Smooth muscle cell (in vitro differentiated cells): ENCODE results near the gene DNM1. TPM values are rescaled to one million over a fixed set of nuclear protein-coding genes. Genes with fewer than 3 reads are reported as not detected.

Experiments
- DNase-seq: peaks from one replicate; lab custom pipeline; 2025; ENCODE audit not compliant: unreplicated experiment; lab: John Stamatoyannopoulos, UW
- H2AFZ ChIP-seq: fragments of 200-600 bp; sonication (generic); 2 replicates; pipeline ENCODE4 v1.6.0; 2016; ENCODE audit warnings: antibody characterized with exemption, low read depth, mild to moderate bottlenecking
- H3F3A ChIP-seq: fragments of 200-600 bp; sonication (generic); 2 replicates; pipeline ENCODE4 v1.6.0; 2017; ENCODE audit warnings: antibody characterized with exemption, low read depth
- H3K27ac ChIP-seq: fragments of 200-600 bp; sonication (generic); 2 replicates; pipeline ENCODE4 v1.5.1; 2016; ENCODE audit warnings: low read depth, mild to moderate bottlenecking
- H3K27me3 ChIP-seq: fragments of 200-600 bp; sonication (generic); 2 replicates; pipeline ENCODE4 v1.6.1; 2016; ENCODE audit warnings: low read depth, mild to moderate bottlenecking
- H3K36me3 ChIP-seq: fragments of 200-600 bp; sonication (generic); 2 replicates; pipeline ENCODE4 v1.5.1; 2016; ENCODE audit warnings: low read depth
- H3K4me1 ChIP-seq: fragments of 200-600 bp; sonication (generic); 2 replicates; pipeline ENCODE4 v1.5.1; 2016; ENCODE audit warnings: low read depth
- H3K4me2 ChIP-seq: fragments of 200-600 bp; sonication (generic); 2 replicates; pipeline ENCODE4 v1.6.0; 2016; ENCODE audit warnings: mild to moderate bottlenecking
- H3K4me3 ChIP-seq: fragments of 200-600 bp; sonication (generic); 2 replicates; pipeline ENCODE4 v1.5.1; 2016; ENCODE audit warnings: mild to moderate bottlenecking
- H3K79me2 ChIP-seq: fragments of 200-600 bp; sonication (generic); 2 replicates; pipeline ENCODE4 v1.6.0; 2016; ENCODE audit warnings: low read depth, mild to moderate bottlenecking
- H3K9ac ChIP-seq: fragments of 200-600 bp; sonication (generic); 2 replicates; pipeline ENCODE4 v1.6.0; 2016; ENCODE audit warnings: low read depth
- H3K9me3 ChIP-seq: fragments of 200-600 bp; sonication (generic); replicated peaks from 2 replicates; pipeline ENCODE4 v1.5.1; 2016; ENCODE audit warnings: low read depth
- H4K20me1 ChIP-seq: fragments of 200-600 bp; sonication (generic); 2 replicates; pipeline ENCODE4 v1.6.0; 2016; ENCODE audit warnings: low read depth
- WGBS: methylation state at CpG from one replicate; pipeline ENCODE4 v1.1.7; 2016; ENCODE audit warnings: low lambda C conversion rate; 5-methylcytosine and 5-hydroxymethylcytosine counted together
- polyA plus RNA-seq: library from polyadenylated mRNA; unstranded; fragments of >200 nt; fragmentation: Nextera tagmentation; extraction: Ambion mirVana; gene quantifications from 2 replicates; pipeline ENCODE4 v1.2.1, GENCODE V29; 2016
- total RNA-seq: library from RNA; depleted of rRNA; stranded (reverse); fragments of >200 nt; gene quantifications from 2 replicates; pipeline ENCODE4 v1.2.3, GENCODE V29; 2014
- TF ChIP-seq, protein P1 (sequence below): fragments of 200-600 bp; sonication (generic); IDR thresholded peaks from 2 replicates; pipeline ENCODE4 v1.5.1; 2017; ENCODE audit warnings: borderline replicate concordance, mild to moderate bottlenecking, antibody characterized with exemption; ENCODE audit not compliant: insufficient read depth, poor library complexity, severe bottlenecking

DNM1 gene
- total and polyA plus RNA-seq, 2 experiments from 2014 or later = 25.3 to 50.7 TPM

DNA sequence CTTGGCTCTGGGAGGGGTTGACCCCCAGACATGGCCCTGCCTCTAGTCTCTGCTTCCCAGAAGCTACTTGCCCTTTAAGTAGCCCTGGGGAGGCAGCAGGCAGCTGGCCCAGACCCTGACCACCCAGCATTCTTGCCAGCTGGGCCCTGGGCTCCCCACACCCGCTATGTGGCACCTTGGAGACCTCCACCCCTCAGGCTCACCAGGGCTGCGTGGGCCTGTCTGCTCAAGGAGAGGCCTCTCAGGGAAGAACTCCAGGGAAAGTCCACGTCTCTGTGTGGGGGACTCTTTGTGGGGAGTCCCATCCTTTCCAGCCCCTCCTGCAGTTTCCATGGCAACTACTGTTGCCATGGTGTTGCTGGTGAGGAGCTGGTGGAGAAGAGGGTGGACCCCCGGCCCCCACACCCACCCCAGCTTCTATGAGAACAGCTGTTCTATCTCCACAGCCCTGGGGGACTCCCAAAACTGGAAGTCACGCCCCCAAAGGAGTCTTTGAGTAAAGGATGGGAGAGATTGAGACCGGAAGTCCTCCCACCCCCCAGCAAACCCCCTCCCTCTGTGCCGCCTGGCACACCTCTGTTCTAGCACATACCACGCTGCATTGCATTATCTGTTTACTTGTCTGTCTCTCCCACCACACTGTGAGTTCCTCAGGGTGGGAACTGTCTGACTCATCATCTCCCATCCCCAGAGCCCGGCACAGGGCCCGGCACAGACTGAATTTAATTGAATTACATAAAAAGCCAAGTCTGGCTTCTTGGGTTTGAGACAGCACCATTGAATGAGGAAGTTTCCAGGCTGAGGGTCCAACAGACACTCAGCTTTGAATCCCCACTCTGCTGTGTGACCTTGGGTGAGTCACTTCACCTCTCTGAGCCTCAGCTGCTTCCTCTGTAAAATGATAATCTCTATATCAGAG lies 12.6 kb downstream of the DNM1 start:
- no peaks in the 10 kb centered on the region for H3K36me3 ChIP-seq
- H3K4me3 ChIP-seq = no peak overlapping the region
- peaks cover 6% of the 10 kb centered on the region for H3K4me1 ChIP-seq
- H4K20me1 ChIP-seq = peaks cover 12% of the 10 kb centered on the region
- H2AFZ ChIP-seq = no peak overlapping the region
- DNase-seq = no peak
- peak overlapping the region; percentile 59 for H3K27ac ChIP-seq
- WGBS = 53% methylated on average over 9 of the region's 10 CpGs
- no peaks in the 10 kb centered on the region for H3K9me3 ChIP-seq
- H3F3A ChIP-seq = peaks cover 4% of the 10 kb centered on the region
- no peaks in the 10 kb centered on the region for H3K79me2 ChIP-seq
- no peak overlapping the region for H3K9ac ChIP-seq
- H3K4me2 ChIP-seq = peak overlapping the region; percentile 3
- H3K27me3 ChIP-seq = no peaks in the 10 kb centered on the region
- TF ChIP-seq, protein P1, sequence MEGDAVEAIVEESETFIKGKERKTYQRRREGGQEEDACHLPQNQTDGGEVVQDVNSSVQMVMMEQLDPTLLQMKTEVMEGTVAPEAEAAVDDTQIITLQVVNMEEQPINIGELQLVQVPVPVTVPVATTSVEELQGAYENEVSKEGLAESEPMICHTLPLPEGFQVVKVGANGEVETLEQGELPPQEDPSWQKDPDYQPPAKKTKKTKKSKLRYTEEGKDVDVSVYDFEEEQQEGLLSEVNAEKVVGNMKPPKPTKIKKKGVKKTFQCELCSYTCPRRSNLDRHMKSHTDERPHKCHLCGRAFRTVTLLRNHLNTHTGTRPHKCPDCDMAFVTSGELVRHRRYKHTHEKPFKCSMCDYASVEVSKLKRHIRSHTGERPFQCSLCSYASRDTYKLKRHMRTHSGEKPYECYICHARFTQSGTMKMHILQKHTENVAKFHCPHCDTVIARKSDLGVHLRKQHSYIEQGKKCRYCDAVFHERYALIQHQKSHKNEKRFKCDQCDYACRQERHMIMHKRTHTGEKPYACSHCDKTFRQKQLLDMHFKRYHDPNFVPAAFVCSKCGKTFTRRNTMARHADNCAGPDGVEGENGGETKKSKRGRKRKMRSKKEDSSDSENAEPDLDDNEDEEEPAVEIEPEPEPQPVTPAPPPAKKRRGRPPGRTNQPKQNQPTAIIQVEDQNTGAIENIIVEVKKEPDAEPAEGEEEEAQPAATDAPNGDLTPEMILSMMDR = no peak

DNA sequence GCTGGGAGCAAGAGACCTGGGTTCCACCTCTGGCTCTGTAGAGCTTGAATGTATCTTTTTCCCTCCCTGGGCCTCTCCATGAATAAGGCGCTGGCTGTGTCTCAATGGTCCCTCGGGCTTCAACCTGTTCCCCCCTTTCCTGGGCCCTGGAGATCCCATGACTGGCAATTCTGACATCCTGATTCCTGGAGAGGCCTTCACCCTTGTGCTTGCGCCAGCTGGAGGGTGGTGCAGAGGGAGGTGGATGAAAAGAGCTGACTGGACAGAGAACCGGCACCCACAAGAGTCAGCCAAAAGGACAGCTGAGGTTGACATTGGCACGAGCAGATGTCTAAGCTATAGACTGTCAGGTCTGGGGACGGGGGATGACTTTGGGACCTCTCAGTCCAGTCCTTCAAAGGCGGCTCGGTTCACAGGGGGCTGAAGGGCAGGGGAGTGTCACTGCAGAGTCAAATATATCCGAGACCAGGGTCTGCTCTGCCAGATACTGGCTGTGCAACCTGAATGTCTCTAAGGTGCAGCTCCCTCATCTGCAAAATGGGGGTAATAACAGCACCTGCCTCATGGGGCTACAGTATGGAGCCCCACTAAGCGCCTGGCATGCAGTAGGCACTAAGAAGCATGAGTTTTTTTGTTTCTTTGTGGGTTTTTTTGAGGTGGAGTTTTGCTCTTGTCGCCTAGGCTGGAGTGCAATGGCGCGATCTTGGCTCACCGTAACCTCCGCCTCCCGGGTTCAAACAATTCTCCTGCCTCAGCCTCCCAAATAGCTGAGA lies 13.8 kb downstream of the DNM1 start:
- WGBS = 96% methylated on average over 16 of the region's 16 CpGs
- Histone ChIP-seq H3K36me3 (no peaks in the 10 kb centered on the region), H3K27ac (no peak overlapping the region), H3F3A (peaks cover 4% of the 10 kb centered on the region), H3K9ac (no peak overlapping the region), H3K9me3 (no peaks in the 10 kb centered on the region), H3K27me3 (no peaks in the 10 kb centered on the region), H2AFZ (no peak overlapping the region), H3K4me3 (no peak overlapping the region), H3K4me1 (peaks cover 6% of the 10 kb centered on the region), H3K79me2 (no peaks in the 10 kb centered on the region), H4K20me1 (peaks cover 12% of the 10 kb centered on the region), H3K4me2 (peak overlapping the region; percentile 3)
- TF ChIP-seq, protein P1 = no peak
- DNase-seq = no peak

DNA sequence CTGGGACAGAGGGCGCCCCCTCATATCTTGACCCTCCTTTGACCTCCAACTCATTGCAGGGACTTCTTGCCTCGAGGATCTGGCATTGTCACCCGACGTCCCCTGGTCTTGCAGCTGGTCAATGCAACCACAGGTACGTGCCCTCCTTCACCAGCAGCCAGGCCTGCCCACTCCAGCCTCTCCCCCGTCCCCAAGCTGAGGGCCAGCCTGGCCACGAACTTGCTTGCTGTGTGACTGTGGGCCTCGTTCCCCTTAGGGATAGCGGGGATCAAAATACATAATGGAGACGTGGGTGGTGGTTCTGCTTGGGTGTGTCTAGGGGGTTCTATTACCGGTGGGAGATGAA lies 15.0 kb downstream of the DNM1 start:
- Histone ChIP-seq H3K9ac (no peak overlapping the region), H3F3A (peaks cover 4% of the 10 kb centered on the region), H3K4me2 (peak overlapping the region; percentile 78), H4K20me1 (peaks cover 12% of the 10 kb centered on the region), H3K36me3 (no peaks in the 10 kb centered on the region), H2AFZ (no peak overlapping the region), H3K4me1 (peaks cover 6% of the 10 kb centered on the region), H3K27me3 (no peaks in the 10 kb centered on the region), H3K9me3 (no peaks in the 10 kb centered on the region), H3K4me3 (peak overlapping the region; percentile 28), H3K79me2 (no peaks in the 10 kb centered on the region), H3K27ac (no peak overlapping the region)
- no peak for DNase-seq
- WGBS = 79% methylated on average over 11 of the region's 11 CpGs
- TF ChIP-seq, protein P1 = no peak
